Measurements from ENCODE around the gene KCNH3.

The KCNH3 gene

GRCh38 chr12:49546481-49546880 lies 7.7 kb downstream of the KCNH3 start:
- DNase-seq, result no peak

- no peak for DNase-seq
Measured at GRCh38 chr12:49547090-49547690, 8.4 kb downstream of the KCNH3 start.

GRCh38 chr12:49548481-49548821 lies 9.6 kb downstream of the KCNH3 start:
- DNase-seq, result no peak

- DNase-seq, result peak; percentile 27
Measured at GRCh38 chr12:49548822-49549648, 10.2 kb downstream of the KCNH3 start.

GRCh38 chr12:49549735-49550692 lies 11.2 kb downstream of the KCNH3 start:
- no peak for DNase-seq

- no peak for DNase-seq
Measured at GRCh38 chr12:49550693-49551252, 11.9 kb downstream of the KCNH3 start.

- no peak for DNase-seq
Measured at GRCh38 chr12:49552014-49552413, 13.2 kb downstream of the KCNH3 start.

GRCh38 chr12:49552425-49552824 lies 13.6 kb downstream of the KCNH3 start:
- DNase-seq, result no peak

GRCh38 chr12:49552899-49553298 lies 14.1 kb downstream of the KCNH3 start:
- no peak for DNase-seq

GRCh38 chr12:49553512-49554088 lies 14.8 kb downstream of the KCNH3 start:
- peak; percentile 65 for DNase-seq

GRCh38 chr12:49554266-49554665 lies 15.4 kb downstream of the KCNH3 start:
- no peak for DNase-seq

- no peak for DNase-seq
Measured at GRCh38 chr12:49555631-49556390, 17.0 kb downstream of the KCNH3 start.

GRCh38 chr12:49556391-49557186 lies 17.8 kb downstream of the KCNH3 start:
- DNase-seq, result no peak

GRCh38 chr12:49557187-49557916 lies 18.5 kb downstream of the KCNH3 start:
- no peak for DNase-seq

GRCh38 chr12:49557917-49558215 lies 19.0 kb downstream of the KCNH3 start:
- DNase-seq, result no peak

- no peak for DNase-seq
Measured at GRCh38 chr12:49558526-49558925, 19.7 kb downstream of the KCNH3 start.

GRCh38 chr12:49559011-49559675 lies 20.3 kb downstream of the KCNH3 start:
- DNase-seq, result no peak

- no peak for DNase-seq
Measured at GRCh38 chr12:49560695-49561094, 21.9 kb downstream of the KCNH3 start.

- no peak for DNase-seq
Measured at GRCh38 chr12:49562233-49562632, 23.4 kb downstream of the KCNH3 start.

- DNase-seq, result no peak
Measured at GRCh38 chr12:49562831-49563230, 24.0 kb downstream of the KCNH3 start.

Data from CD4-positive, alpha-beta T cell treated with Interleukin-12 subunit alpha and Interleukin-12 subunit beta, for 1 hour (primary cell).